ENCODE measurements around the gene EHMT1. TPM values are rescaled to one million over a fixed set of nuclear protein-coding genes. Genes with fewer than 3 reads are reported as not detected.

Gene EHMT1
- total RNA-seq, 5 donors from 2014 or later (not counting 1 experiment from before 2014, with no cell fraction given), result 113 to 124 (median 121) TPM

Other genes with a start within 250 kb of the EHMT1 start
- 10 to 100 TPM; 18.5 to 43.8 (median 38.0) TPM for gene EXD3, start 195.8 kb upstream of the EHMT1 start, total RNA-seq
- 10 to 100 TPM in 2 of 5 donors, 1 to 10 TPM in 3; 6.4 to 11.7 (median 8.1) TPM for gene NOXA1, start 195.6 kb upstream of the EHMT1 start, total RNA-seq
- gene ENTPD8, start 177.6 kb upstream of the EHMT1 start, total RNA-seq, result not detected
- gene NSMF, start 159.7 kb upstream of the EHMT1 start, total RNA-seq, result 10 to 100 TPM; 40.5 to 89.5 (median 51.7) TPM
- 10 to 100 TPM; 11.7 to 20.0 (median 15.6) TPM for gene PNPLA7, start 68.6 kb upstream of the EHMT1 start, total RNA-seq
- gene MRPL41, start 67.1 kb upstream of the EHMT1 start, total RNA-seq, result 100 to 1,000 TPM in 2 of 5 donors, 10 to 100 TPM in 3; 33.0 to 158 (median 85.4) TPM
- 10 to 100 TPM; 45.0 to 71.0 (median 66.3) TPM for gene DPH7, start 40.1 kb upstream of the EHMT1 start, total RNA-seq
- gene ZMYND19, start 28.5 kb upstream of the EHMT1 start, total RNA-seq, result 10 to 100 TPM; 18.7 to 42.0 (median 33.3) TPM
- 100 to 1,000 TPM in 3 of 5 donors, 10 to 100 TPM in 2; 54.7 to 123 (median 103) TPM for gene ARRDC1, start 13.3 kb upstream of the EHMT1 start, total RNA-seq

Measured in T-cell (primary cell).